Osteocyte (in vitro differentiated cells): ENCODE data around the gene NDRG4. TPM values are rescaled to one million over a fixed set of nuclear protein-coding genes. Genes with fewer than 3 reads are reported as not detected.

Experiments
- DNase-seq: peaks from one replicate; pipeline ENCODE4 v3.0.0; 2021; ENCODE audit warnings: mixed read lengths; ENCODE audit not compliant: unreplicated experiment; ENCODE audit errors: extremely low spot score
- H3K27ac Mint-ChIP-seq: one replicate; pipeline ENCODE4 v1.8.0; 2021; ENCODE audit warnings: mild to moderate bottlenecking, mixed read lengths; ENCODE audit not compliant: unreplicated experiment
- H3K27me3 Mint-ChIP-seq: one replicate; pipeline ENCODE4 v1.8.0; 2021; ENCODE audit warnings: mixed read lengths; ENCODE audit not compliant: unreplicated experiment
- H3K36me3 Mint-ChIP-seq: one replicate; pipeline ENCODE4 v1.8.0; 2021; ENCODE audit warnings: mixed read lengths; ENCODE audit not compliant: unreplicated experiment
- H3K4me1 Mint-ChIP-seq: one replicate; pipeline ENCODE4 v1.8.0; 2021; ENCODE audit warnings: mixed read lengths; ENCODE audit not compliant: unreplicated experiment
- H3K4me3 Mint-ChIP-seq: one replicate; pipeline ENCODE4 v1.8.0; 2021; ENCODE audit warnings: mild to moderate bottlenecking, moderate library complexity, mixed read lengths; ENCODE audit not compliant: unreplicated experiment
- H3K9me3 Mint-ChIP-seq: one replicate; pipeline ENCODE4 v1.8.0; 2021; ENCODE audit warnings: mixed read lengths; ENCODE audit not compliant: unreplicated experiment
- CTCF ChIP-seq: fragments of 200-600 bp; sonication (generic); IDR thresholded peaks from 2 replicates; pipeline ENCODE4 v1.5.0; 2021; ENCODE audit warnings: antibody characterized with exemption, mild to moderate bottlenecking, moderate library complexity
- total RNA-seq: library from RNA; stranded (reverse); gene quantifications from 2 replicates; pipeline ENCODE4 v1.2.1, GENCODE V29; 2021

The NDRG4 gene
- total RNA-seq, 1 donor from 2014 or later: 13.1 TPM

GRCh38 chr16:58499092-58499511 is 841 bp upstream of the NDRG4 start:
- DNase-seq: no peak
- Mint-ChIP-seq H3K4me3 (no peak overlapping the region), H3K27me3 (no peaks in the 10 kb centered on the region), H3K36me3 (no peaks in the 10 kb centered on the region), H3K27ac (no peak overlapping the region), H3K4me1 (peaks cover 19% of the 10 kb centered on the region), H3K9me3 (no peaks in the 10 kb centered on the region)
- no peak for TF ChIP-seq CTCF

- no peak for TF ChIP-seq CTCF
- Mint-ChIP-seq H3K4me3 (peak overlapping the region; percentile 67), H3K4me1 (peaks cover 10% of the 10 kb centered on the region), H3K36me3 (no peaks in the 10 kb centered on the region), H3K27ac (no peak overlapping the region), H3K27me3 (no peaks in the 10 kb centered on the region), H3K9me3 (no peaks in the 10 kb centered on the region)
- no peak for DNase-seq
Measured at GRCh38 chr16:58500430-58501241, 693 bp downstream of the NDRG4 start.

GRCh38 chr16:58501242-58502131 is 1.5 kb downstream of the NDRG4 start:
- H3K4me3 Mint-ChIP-seq: peak overlapping the region; percentile 57
- no peaks in the 10 kb centered on the region for H3K27me3 Mint-ChIP-seq
- H3K4me1 Mint-ChIP-seq: peaks cover 9% of the 10 kb centered on the region
- DNase-seq: no peak
- no peaks in the 10 kb centered on the region for H3K36me3 Mint-ChIP-seq
- H3K27ac Mint-ChIP-seq: no peak overlapping the region
- TF ChIP-seq CTCF: no peak
- no peaks in the 10 kb centered on the region for H3K9me3 Mint-ChIP-seq

GRCh38 chr16:58502217-58502921 is 2.4 kb downstream of the NDRG4 start:
- Mint-ChIP-seq H3K27ac (no peak overlapping the region), H3K9me3 (no peaks in the 10 kb centered on the region), H3K4me1 (peaks cover 9% of the 10 kb centered on the region), H3K4me3 (no peak overlapping the region), H3K36me3 (no peaks in the 10 kb centered on the region), H3K27me3 (no peaks in the 10 kb centered on the region)
- DNase-seq: no peak
- TF ChIP-seq CTCF: no peak
